OCI-LY7 (cell line): Measurements from ENCODE around the gene AKAP13.

ENCODE experiments used
- CTCF ChIP-seq: fragments of 200-600 bp; sonication (generic); conservative IDR thresholded peaks from 2 replicates; pipeline ENCODE4 v1.5.1; 2014; ENCODE audit warnings: mild to moderate bottlenecking, antibody characterized with exemption, low read length, moderate library complexity, mixed read lengths
- EZH2phosphoT487 ChIP-seq: fragments of 200-600 bp; sonication (generic); IDR thresholded peaks from 2 replicates; pipeline ENCODE4 v1.6.1; 2018; ENCODE audit warnings: low read depth, borderline replicate concordance, mild to moderate bottlenecking, mixed run types, antibody characterized with exemption, low read length, moderate library complexity, mixed read lengths

- TF ChIP-seq CTCF, result no peak
- no peak for TF ChIP-seq EZH2phosphoT487
Observed at GRCh38 chr15:85618228-85618505, 237.8 kb downstream of the AKAP13 start.
